HepG2 (cell line): Measurements from ENCODE around the gene PLCG2. TPM values are rescaled to one million over a fixed set of nuclear protein-coding genes. Genes with fewer than 3 reads are reported as not detected.

Experiments used
- ATAC-seq: fragments of 200-7000 bp; cut with Tn5 transposase; 3 replicates; pipeline ENCODE4 v1.9.1; 2020; ENCODE audit warnings: mild to moderate bottlenecking, moderate library complexity
- BruUV-seq: library from RNA; stranded (reverse); fragments of 400-500 nt; replicated peaks from 2 replicates; lab custom pipeline; 2021; lab: Mats Ljungman, UMichigan
- CTCF ChIA-PET: fragments of 300-600 bp; formaldehyde crosslinking; extraction: SDS; loops from one replicate; lab custom pipeline; 2021; ENCODE audit warnings: low total read pairs, inconsistent platforms, low intra/inter-chr PET ratio; lab: Yijun Ruan, JAX
- POLR2A ChIA-PET: fragments of 350-600 bp; sonication (Branson Sonifier 250); formaldehyde crosslinking; loops from one replicate; lab custom pipeline; 2020; ENCODE audit warnings: antibody characterized with exemption, inconsistent platforms; lab: Yijun Ruan, JAX
- DNase-seq: peaks from one replicate; pipeline ENCODE4 v3.0.0-alpha.2; 2015; ENCODE audit warnings: low spot score
- FAIRE-seq: peaks from 3 replicates; lab custom pipeline; 2011; peaks lifted over from hg19 to GRCh38; lab: Jason Lieb, UNC
- H2AFZ ChIP-seq: one replicate; pipeline ENCODE4 v1.6.1; 2011; ENCODE audit warnings: low read length, inconsistent platforms
- H3K27ac ChIP-seq: fragments of 300-600 bp; 3 replicates; pipeline ENCODE4 v1.8.0; 2011; ENCODE audit warnings: mixed run types, mild to moderate bottlenecking, mixed read lengths, low read length, inconsistent platforms; ENCODE audit not compliant: insufficient read depth; ENCODE audit errors: extremely low read length
- H3K27me3 ChIP-seq, 2 experiments: fragments of 200-600 bp in 1 of 2; 2 replicates in 1 of 2; 3 replicates in 1 of 2; pipeline versions ENCODE4 v1.6.0 to v1.8.0; 2011; ENCODE audit warnings: low read length in 2 of 2, mild to moderate bottlenecking in 2 of 2, moderate library complexity in 2 of 2, inconsistent platforms in 1 of 2; ENCODE audit not compliant: insufficient read depth in 2 of 2, control insufficient read depth in 1 of 2
- H3K36me3 ChIP-seq, 2 experiments: fragments of 200-600 bp in 1 of 2; replicated peaks in 1 of 2; 2 replicates in 1 of 2; 3 replicates in 1 of 2; pipeline versions ENCODE4 v1.5.1 to v1.8.0; 2011; ENCODE audit warnings: low read length in 2 of 2, inconsistent platforms in 1 of 2; ENCODE audit not compliant: insufficient read depth in 2 of 2, control insufficient read depth in 1 of 2
- H3K4me1 ChIP-seq: 2 replicates; pipeline ENCODE4 v1.5.1; 2012; ENCODE audit warnings: low read length, inconsistent platforms; ENCODE audit not compliant: insufficient read depth
- H3K4me2 ChIP-seq: 2 replicates; pipeline ENCODE4 v1.6.0; 2011; ENCODE audit warnings: low read depth, low read length, inconsistent platforms
- H3K4me3 ChIP-seq, 3 experiments: fragments of 200-600 bp in 1 of 3; sonication (generic), shearing (Covaris generic) in 1 of 3; replicated peaks in 1 of 3; 2 replicates each; pipeline ENCODE4 v1.5.1; 2011 to 2016; ENCODE audit warnings: low read length in 3 of 3, inconsistent platforms in 2 of 3, low read depth in 2 of 3, mild to moderate bottlenecking in 2 of 3, control low read depth in 1 of 3, mixed read lengths in 1 of 3; ENCODE audit not compliant: insufficient read depth in 1 of 3
- H3K79me2 ChIP-seq: one replicate; pipeline ENCODE4 v1.6.1; 2011; ENCODE audit warnings: low read length, inconsistent platforms; ENCODE audit not compliant: insufficient read depth
- H3K9ac ChIP-seq: 2 replicates; pipeline ENCODE4 v1.6.0; 2011; ENCODE audit warnings: mild to moderate bottlenecking, low read depth, low read length, inconsistent platforms; ENCODE audit not compliant: insufficient read depth
- H3K9me3 ChIP-seq: 2 replicates; pipeline ENCODE4 v1.5.1; 2012; ENCODE audit warnings: mild to moderate bottlenecking, low read length
- H4K20me1 ChIP-seq: 2 replicates; pipeline ENCODE4 v1.6.0; 2011; ENCODE audit warnings: inconsistent platforms, mild to moderate bottlenecking, low read length, moderate library complexity; ENCODE audit not compliant: insufficient read depth
- MTF2 ChIP-seq: sonication (generic); formaldehyde crosslinking; IDR thresholded peaks from 2 replicates; pipeline ENCODE4 v1.5.0; 2020; ENCODE audit warnings: missing genetic modification reagents, borderline replicate concordance
- MYPOP ChIP-seq: sonication (generic); formaldehyde crosslinking; IDR thresholded peaks from 2 replicates; pipeline ENCODE4 v1.8.1; 2023; ENCODE audit warnings: mild to moderate bottlenecking, moderate library complexity, missing genetic modification reagents
- NFE2L1 ChIP-seq: sonication (generic); formaldehyde crosslinking; IDR thresholded peaks from 2 replicates; pipeline ENCODE4 v1.4.0; 2020; ENCODE audit warnings: missing genetic modification reagents, mild to moderate bottlenecking, borderline replicate concordance
- SKIL ChIP-seq: sonication (generic); formaldehyde crosslinking; IDR thresholded peaks from 2 replicates; pipeline ENCODE4 v1.8.0; 2022; ENCODE audit warnings: missing genetic modification reagents, mild to moderate bottlenecking, moderate library complexity, borderline replicate concordance
- WGBS: methylation state at CpG from one replicate; pipeline ENCODE4 v1.1.6; 2017; ENCODE audit warnings: low lambda C conversion rate; 5-methylcytosine and 5-hydroxymethylcytosine counted together
- in situ Hi-C: cut with HindIII; loops from 2 replicates; pipeline ENCODE4 v1.10.0; 2017; ENCODE audit warnings: low pct_unique_long_range_greater_than_20kb; ENCODE audit not compliant: extremely low pct_ligation_motif_present
- intact Hi-C: fragments of 100-400 bp; cut with micrococcal nuclease; formaldehyde crosslinking; loops from one replicate; pipeline ENCODE4 v1.10.0; 2022; ENCODE audit not compliant: unreplicated experiment
- polyA plus RNA-seq, 8 experiments: library from polyadenylated mRNA; depleted of rRNA in 3 of 8; stranded (reverse) in 7 of 8; unstranded in 1 of 8; fragments of >200 nt; fragmentation: Illumina TruSeq in 4 of 8; extraction: Trizol in 4 of 8; gene quantifications; 2 replicates each; pipeline versions ENCODE4 v1.2.1 to v1.2.3, GENCODE V29; 2011 to 2016; ENCODE audit warnings: low read depth in 4 of 8, missing spikeins in 1 of 8, mixed read lengths in 1 of 8; ENCODE audit not compliant: insufficient read depth in 1 of 8
- total RNA-seq, 5 experiments: library from RNA; depleted of rRNA; stranded (reverse); fragments of >200 nt; fragmentation: Illumina TruSeq; extraction: Trizol; gene quantifications; 2 replicates each; pipeline ENCODE4 v1.2.3, GENCODE V29; 2016; ENCODE audit warnings: low read depth in 1 of 5

The PLCG2 gene
- total and polyA plus RNA-seq, 2 of the 13 experiments (the other 11 are each of a cell fraction or from before 2014, with no cell fraction given) = 0.13 to 0.18 TPM

GRCh38 chr16:81848306-81848853 is 69.3 kb downstream of the PLCG2 start (continued):
- no peak for TF ChIP-seq MYPOP (CRISPR knock-in tag)
- TF ChIP-seq, all 625 proteins: peak for 0

GRCh38 chr16:81850197-81850944 is 71.3 kb downstream of the PLCG2 start:
- intact Hi-C loops = no loop called here
- no peak for TF ChIP-seq MTF2
- no peak for TF ChIP-seq NFE2L1 (CRISPR knock-in tag)
- TF ChIP-seq SKIL (CRISPR knock-in tag) = no peak

More at GRCh38 chr16:81850197-81850944, 71.3 kb downstream of the PLCG2 start:
- Histone ChIP-seq H3K9me3 (no peaks in the 10 kb centered on the region), H4K20me1 (no peaks in the 10 kb centered on the region), H3K79me2 (no peaks in the 10 kb centered on the region), H3K27me3 (peaks cover 2 to 47% of the 10 kb centered on the region in 2 experiments; a peak in 3 of 5 replicates), H2AFZ (no peak overlapping the region), H3K27ac (no peak overlapping the region), H3K4me2 (no peak overlapping the region), H3K36me3 (no peaks in the 10 kb centered on the region), H3K9ac (no peak overlapping the region), H3K4me3 (no peak overlapping the region), H3K4me1 (no peaks in the 10 kb centered on the region)
- ChIA-PET CTCF (no interaction called here), POLR2A (no interaction called here)
- 36% methylated on average over 10 of the region's 10 CpGs for WGBS
- ATAC-seq (no peak), DNase-seq (no peak), FAIRE-seq (no peak)
- BruUV-seq = no TSS peak
- in situ Hi-C loops = no loop called here
